H1 (cell line): ENCODE data around the gene TRHDE. TPM values are rescaled to one million over a fixed set of nuclear protein-coding genes. Genes with fewer than 3 reads are reported as not detected.

Experiments used
- CTCF ChIA-PET: fragments of 300-600 bp; sonication (Branson Sonifier 250); formaldehyde crosslinking; loops from one replicate; lab custom pipeline; 2021; ENCODE audit not compliant: partially characterized antibody; lab: Charles Lee
- POLR2A ChIA-PET: fragments of 300-600 bp; sonication (Branson Sonifier 250); formaldehyde crosslinking; loops from one replicate; lab custom pipeline; 2021; ENCODE audit warnings: inconsistent platforms; ENCODE audit not compliant: partially characterized antibody; lab: Charles Lee
- DNase-seq, 2 experiments: peaks; one replicate each; pipeline versions ENCODE4 v3.0.0 to v3.0.0-alpha.2; 2010 to 2022; ENCODE audit warnings: low spot score in 2 of 2, low read depth in 1 of 2, mixed read lengths in 1 of 2
- FAIRE-seq: peaks from 2 replicates; lab custom pipeline; 2011; peaks lifted over from hg19 to GRCh38; lab: Jason Lieb, UNC
- H2AFZ ChIP-seq: 2 replicates; pipeline ENCODE4 v1.8.1; 2012; ENCODE audit warnings: low read length, inconsistent platforms
- H2AK5ac ChIP-seq: 2 replicates; pipeline ENCODE4 v1.6.1; 2013; ENCODE audit warnings: low read depth, low read length
- H2BK120ac ChIP-seq: replicated peaks from 2 replicates; pipeline ENCODE3; 2013; ENCODE audit warnings: low read depth, low read length, inconsistent platforms
- H2BK12ac ChIP-seq: 2 replicates; pipeline ENCODE4 v1.6.1; 2013; ENCODE audit warnings: low read depth, low read length
- H2BK15ac ChIP-seq: 2 replicates; pipeline ENCODE4 v1.6.1; 2013; ENCODE audit warnings: low read length
- H2BK20ac ChIP-seq: 2 replicates; pipeline ENCODE4 v1.6.1; 2013; ENCODE audit warnings: low read length
- H2BK5ac ChIP-seq: 2 replicates; pipeline ENCODE4 v1.6.1; 2013; ENCODE audit warnings: low read depth, low read length
- H3K14ac ChIP-seq: 2 replicates; pipeline ENCODE4 v1.6.1; 2013; ENCODE audit warnings: inconsistent platforms; ENCODE audit not compliant: insufficient read length
- H3K18ac ChIP-seq: 2 replicates; pipeline ENCODE4 v1.6.1; 2013; ENCODE audit warnings: low read length; ENCODE audit errors: extremely low read depth
- H3K23ac ChIP-seq: 2 replicates; pipeline ENCODE4 v1.6.1; 2013; ENCODE audit warnings: inconsistent platforms; ENCODE audit not compliant: insufficient read length
- H3K23me2 ChIP-seq: 2 replicates; pipeline ENCODE4 v1.6.1; 2013; ENCODE audit warnings: low read depth, low read length
- H3K27ac ChIP-seq: 2 replicates; pipeline ENCODE4 v1.6.1; 2011; ENCODE audit warnings: low read depth, low read length, inconsistent platforms
- H3K27me3 ChIP-seq, 4 experiments: replicated peaks in 1 of 4; 1 replicate in 1 of 4; 2 replicates in 3 of 4; pipeline versions ENCODE4 v1.6.1 to v1.8.1; 2011 to 2013; ENCODE audit warnings: low read length in 3 of 4, mild to moderate bottlenecking in 3 of 4, inconsistent platforms in 2 of 4, mixed read lengths in 2 of 4, moderate library complexity in 1 of 4; ENCODE audit not compliant: control insufficient read depth in 3 of 4, insufficient read depth in 3 of 4; ENCODE audit errors: extremely low read depth in 1 of 4
- H3K36me3 ChIP-seq, 4 experiments: 2 replicates each; pipeline versions ENCODE4 v1.6.1 to v1.8.1; 2011 to 2013; ENCODE audit warnings: mild to moderate bottlenecking in 4 of 4, low read length in 3 of 4, moderate library complexity in 2 of 4, control low read depth in 1 of 4, inconsistent platforms in 1 of 4; ENCODE audit not compliant: insufficient read depth in 4 of 4, control insufficient read depth in 2 of 4
- H3K4ac ChIP-seq: replicated peaks from 2 replicates; pipeline ENCODE3; 2013; ENCODE audit warnings: low read length, low read depth, mixed read lengths, inconsistent platforms; ENCODE audit not compliant: insufficient read length
- H3K4me1 ChIP-seq, 4 experiments: replicated peaks in 1 of 4; 1 replicate in 1 of 4; 2 replicates in 3 of 4; pipeline versions ENCODE4 v1.6.1 to v1.8.1; 2011 to 2013; ENCODE audit warnings: low read length in 3 of 4, inconsistent platforms in 2 of 4, mixed read lengths in 1 of 4; ENCODE audit not compliant: insufficient read depth in 4 of 4, control insufficient read depth in 3 of 4
- H3K4me2 ChIP-seq, 2 experiments: 2 replicates each; pipeline versions ENCODE4 v1.6.1 to v1.8.1; 2011 to 2013; ENCODE audit warnings: low read depth in 2 of 2, low read length in 2 of 2, control low read depth in 1 of 2, inconsistent platforms in 1 of 2, mild to moderate bottlenecking in 1 of 2; ENCODE audit not compliant: insufficient read depth in 1 of 2
- H3K4me3 ChIP-seq, 4 experiments: fragments of 200-600, 300-600 bp in 1 of 4; sonication (generic), shearing (Covaris generic), sonication (Bioruptor Twin) in 1 of 4; 2 replicates each; pipeline versions ENCODE4 v1.5.1 to v1.8.1; 2011 to 2016; ENCODE audit warnings: low read length in 4 of 4, low read depth in 3 of 4, control low read depth in 2 of 4, inconsistent platforms in 2 of 4, mild to moderate bottlenecking in 2 of 4, mixed read lengths in 1 of 4, moderate library complexity in 1 of 4; ENCODE audit not compliant: insufficient read depth in 2 of 4; ENCODE audit errors: extremely low read depth in 1 of 4
- H3K56ac ChIP-seq: replicated peaks from 2 replicates; pipeline ENCODE3; 2013; ENCODE audit warnings: low read depth, mild to moderate bottlenecking, mixed read lengths, low read length, inconsistent platforms; ENCODE audit not compliant: insufficient read length
- H3K79me1 ChIP-seq: 2 replicates; pipeline ENCODE4 v1.6.1; 2013; ENCODE audit warnings: low read depth, low read length, control low read depth
- H3K79me2 ChIP-seq, 2 experiments: 2 replicates each; pipeline versions ENCODE4 v1.6.1 to v1.8.1; 2012 to 2013; ENCODE audit warnings: low read length in 2 of 2, mild to moderate bottlenecking in 2 of 2, inconsistent platforms in 1 of 2; ENCODE audit not compliant: insufficient read depth in 2 of 2, control insufficient read depth in 1 of 2
- H3K9ac ChIP-seq, 4 experiments: replicated peaks in 1 of 4; 1 replicate in 1 of 4; 2 replicates in 3 of 4; pipeline versions ENCODE4 v1.6.1 to v1.8.1; 2011 to 2013; ENCODE audit warnings: low read depth in 3 of 4, low read length in 3 of 4, control low read depth in 2 of 4, mild to moderate bottlenecking in 2 of 4, moderate library complexity in 2 of 4, inconsistent platforms in 1 of 4; ENCODE audit errors: extremely low read depth in 1 of 4
- H3K9me3 ChIP-seq, 2 experiments: 2 replicates each; pipeline versions ENCODE4 v1.6.1 to v1.8.1; 2012 to 2013; ENCODE audit warnings: mild to moderate bottlenecking in 2 of 2, moderate library complexity in 2 of 2, control low read depth in 1 of 2, inconsistent platforms in 1 of 2, low read depth in 1 of 2, low read length in 1 of 2, mixed read lengths in 1 of 2; ENCODE audit not compliant: insufficient read depth in 2 of 2
- H4K20me1 ChIP-seq, 2 experiments: replicated peaks in 1 of 2; 2 replicates each; pipeline versions ENCODE3 to v1.8.1; 2011 to 2013; ENCODE audit warnings: inconsistent platforms in 2 of 2, low read length in 2 of 2, mild to moderate bottlenecking in 1 of 2; ENCODE audit not compliant: insufficient read depth in 2 of 2, control insufficient read depth in 1 of 2
- H4K5ac ChIP-seq: 2 replicates; pipeline ENCODE4 v1.6.1; 2013; ENCODE audit warnings: low read length, low read depth, mixed read lengths, inconsistent platforms; ENCODE audit not compliant: insufficient read length
- H4K8ac ChIP-seq: 2 replicates; pipeline ENCODE4 v1.8.0; 2013; ENCODE audit warnings: mild to moderate bottlenecking, moderate library complexity, low read length, inconsistent platforms; ENCODE audit not compliant: insufficient read depth; ENCODE audit errors: extremely low read depth
- H4K91ac ChIP-seq: replicated peaks from 2 replicates; pipeline ENCODE3; 2013; ENCODE audit warnings: low read length, mixed read lengths, inconsistent platforms; ENCODE audit not compliant: insufficient read length
- ATF3 ChIP-seq: IDR thresholded peaks from 2 replicates; pipeline ENCODE4 v1.6.1; 2011; ENCODE audit warnings: low read depth, mild to moderate bottlenecking, low read length; ENCODE audit not compliant: insufficient read depth
- CBX8 ChIP-seq: fragments of 300-800, 300-1000 bp; sonication (generic); IDR thresholded peaks from 2 replicates; pipeline ENCODE4 v1.7.1; 2016; ENCODE audit warnings: low read depth, low read length, borderline replicate concordance
- CTCF ChIP-seq, 3 experiments: IDR thresholded peaks; 1 replicate in 2 of 3; 2 replicates in 1 of 3; pipeline versions ENCODE4 v1.5.1 to v1.6.1; 2011; ENCODE audit warnings: low read length in 3 of 3, mild to moderate bottlenecking in 3 of 3, inconsistent platforms in 2 of 3, low read depth in 1 of 3, moderate library complexity in 1 of 3; ENCODE audit not compliant: insufficient read depth in 1 of 3; ENCODE audit errors: control extremely low read depth in 1 of 3
- EGR1 ChIP-seq: IDR thresholded peaks from 2 replicates; pipeline ENCODE4 v1.6.1; 2011; ENCODE audit warnings: low read depth, low read length, borderline replicate concordance
- EP300 ChIP-seq, 2 experiments: IDR thresholded peaks; 1 replicate in 1 of 2; 2 replicates in 1 of 2; pipeline ENCODE4 v1.6.1; 2011 to 2012; ENCODE audit warnings: low read depth in 2 of 2, low read length in 2 of 2, mild to moderate bottlenecking in 2 of 2, borderline replicate concordance in 1 of 2, inconsistent platforms in 1 of 2, moderate library complexity in 1 of 2
- FOSL1 ChIP-seq: IDR thresholded peaks from 2 replicates; pipeline ENCODE4 v1.6.1; 2011; ENCODE audit warnings: mild to moderate bottlenecking, low read depth, low read length, moderate library complexity; ENCODE audit not compliant: insufficient read depth
- NRF1 ChIP-seq: IDR thresholded peaks from 2 replicates; pipeline ENCODE4 v1.6.1; 2011; ENCODE audit warnings: mild to moderate bottlenecking, low read depth, low read length, improper control_type of control experiment
- SIRT6 ChIP-seq: IDR thresholded peaks from one replicate; pipeline ENCODE4 v1.7.1; 2012; ENCODE audit warnings: low read length, inconsistent platforms
- SP2 ChIP-seq: IDR thresholded peaks from 2 replicates; pipeline ENCODE4 v1.6.1; 2012; ENCODE audit warnings: mild to moderate bottlenecking, low read length, inconsistent platforms
- SRF ChIP-seq: IDR thresholded peaks from 2 replicates; pipeline ENCODE4 v1.6.1; 2011; ENCODE audit warnings: mild to moderate bottlenecking, low read depth, low read length, moderate library complexity
- TBP ChIP-seq: IDR thresholded peaks from 2 replicates; pipeline ENCODE4 v1.6.1; 2011; ENCODE audit warnings: low read depth, low read length, improper control_type of control experiment
- WGBS, 2 experiments: shearing (Covaris generic) in 1 of 2; methylation state at CpG; one replicate each; pipeline versions ENCODE4 v1.1.6 to v1.1.7; 2013 to 2015; ENCODE audit warnings: low lambda C conversion rate in 2 of 2, mixed read lengths in 2 of 2, inconsistent platforms in 1 of 2, low coverage in 1 of 2, missing lambda C conversion rate in 1 of 2; ENCODE audit not compliant: insufficient replicate concordance in 2 of 2, insufficient coverage in 1 of 2, insufficient read length in 1 of 2; ENCODE audit errors: extremely low coverage in 1 of 2, missing lambda C conversion rate in 1 of 2; 5-methylcytosine and 5-hydroxymethylcytosine counted together
- polyA plus RNA-seq, 7 experiments: library from polyadenylated mRNA; depleted of rRNA in 3 of 7; stranded (reverse) in 5 of 7; unstranded in 2 of 7; fragments of >200 nt in 5 of 7; fragments of 200-250 nt in 2 of 7; gene quantifications; 1 replicate in 5 of 7; 2 replicates in 1 of 7; 4 replicates in 1 of 7; pipeline versions ENCODE4 v1.2.1 to v1.2.3, GENCODE V29; 2011 to 2013; ENCODE audit warnings: missing spikeins in 2 of 7, mixed read lengths in 2 of 7
- total RNA-seq: library from RNA; stranded (reverse); fragmentation: NEBNext Ultra II Directional; extraction: Animal tissue kit (Norgen Biotek cat#: 25700); gene quantifications from 2 replicates; pipeline ENCODE4 v1.2.1, GENCODE V29; 2021

The TRHDE gene
- total and polyA plus RNA-seq, 2 of the 8 experiments (the other 6 are each of a cell fraction or from before 2014, with no cell fraction given): 1.3 to 5.0 TPM

GRCh38 chr12:72278894-72279293 lies 6.7 kb downstream of the TRHDE start:
- peaks cover 3 to 11% (median 7%) of the 10 kb centered on the region in 4 experiments for H3K27me3 ChIP-seq
- H4K91ac ChIP-seq: no peak overlapping the region
- no peak overlapping the region for H4K8ac ChIP-seq
- no peak overlapping the region for H3K4me3 ChIP-seq
- no peak overlapping the region for H2BK12ac ChIP-seq
- DNase-seq (no peak), FAIRE-seq (no peak)
- H3K9me3 ChIP-seq: no peaks in the 10 kb centered on the region
- no peaks in the 10 kb centered on the region for H4K20me1 ChIP-seq
- H3K79me2 ChIP-seq: no peaks in the 10 kb centered on the region
- H3K23me2 ChIP-seq: no peaks in the 10 kb centered on the region; the same call in 1 of the 2 replicates
- H2BK5ac ChIP-seq: no peak overlapping the region
- H3K9ac ChIP-seq: no peak overlapping the region
- H4K5ac ChIP-seq: no peak overlapping the region
- H3K4me2 ChIP-seq: no peak overlapping the region
- no peak overlapping the region for H3K14ac ChIP-seq
- POLR2A ChIA-PET: no interaction called here
- H3K27ac ChIP-seq: no peak overlapping the region
- no peak overlapping the region for H3K18ac ChIP-seq
- no peak overlapping the region for H2AFZ ChIP-seq
- peaks cover 0 to 7% (median 4%) of the 10 kb centered on the region in 4 experiments; a peak in 5 of 7 replicates for H3K4me1 ChIP-seq
- no peak overlapping the region for H2AK5ac ChIP-seq
- no peaks in the 10 kb centered on the region for H3K79me1 ChIP-seq
- H3K56ac ChIP-seq: no peak overlapping the region
- H2BK20ac ChIP-seq: no peak overlapping the region
- H2BK15ac ChIP-seq: no peak overlapping the region
- no peaks in the 10 kb centered on the region for H3K36me3 ChIP-seq
- CTCF ChIA-PET: interaction anchor here (1.1 kb wide), 1 partner anchor 10 kb away, joined by 3 read pairs; no protein-coding TSS in a partner anchor
- no peak overlapping the region for H2BK120ac ChIP-seq
- H3K23ac ChIP-seq: no peak overlapping the region
- H3K4ac ChIP-seq: no peak overlapping the region
- 67% methylated on average over 2 of the region's 2 CpGs; no CpG with 5 or more reads in 1 of the 2 experiments for WGBS, 2 experiments
- no peak for TF ChIP-seq EP300 (IDR thresholded peaks at IDR 0.05; ENCODE audit: borderline replicate concordance in 1 of 2, low read depth in 2 of 2, low read length in 2 of 2)
- TF ChIP-seq TBP: no peak
- no peak for TF ChIP-seq SIRT6
- no peak for TF ChIP-seq CTCF (IDR thresholded peaks at IDR 0.05; ENCODE audit: control extremely low read depth in 1 of 3, insufficient read depth in 1 of 3, low read depth in 1 of 3, low read length in 3 of 3)
- TF ChIP-seq CBX8: no peak
- no peak for TF ChIP-seq FOSL1
- no peak for TF ChIP-seq SRF
- TF ChIP-seq SP2: no peak
- TF ChIP-seq NRF1: no peak
- no peak for TF ChIP-seq ATF3
- TF ChIP-seq EGR1: no peak
